ENCODE measurements around the gene CAPN8.

DNA sequence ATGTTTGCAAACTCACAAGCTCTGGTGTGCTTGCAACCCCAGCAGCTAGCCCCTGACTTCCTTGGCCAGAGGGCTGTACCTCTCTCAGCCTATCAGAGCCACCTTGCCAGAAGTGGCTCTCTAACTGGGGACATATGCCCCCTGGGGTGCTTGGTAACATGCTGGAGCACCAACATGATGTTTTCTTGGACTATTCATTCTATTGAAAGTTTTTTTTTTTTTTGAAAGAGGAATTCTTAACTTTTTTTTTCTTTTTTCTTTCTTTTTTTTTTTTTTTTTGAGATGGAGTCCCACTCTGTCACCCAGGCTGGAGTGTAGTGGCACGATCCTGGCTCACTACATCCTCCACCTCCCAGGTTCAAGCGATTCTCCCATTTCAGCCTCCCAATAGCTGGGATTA, 14.7 kb upstream of the CAPN8 start:
- TF ChIP-seq, protein P1, sequence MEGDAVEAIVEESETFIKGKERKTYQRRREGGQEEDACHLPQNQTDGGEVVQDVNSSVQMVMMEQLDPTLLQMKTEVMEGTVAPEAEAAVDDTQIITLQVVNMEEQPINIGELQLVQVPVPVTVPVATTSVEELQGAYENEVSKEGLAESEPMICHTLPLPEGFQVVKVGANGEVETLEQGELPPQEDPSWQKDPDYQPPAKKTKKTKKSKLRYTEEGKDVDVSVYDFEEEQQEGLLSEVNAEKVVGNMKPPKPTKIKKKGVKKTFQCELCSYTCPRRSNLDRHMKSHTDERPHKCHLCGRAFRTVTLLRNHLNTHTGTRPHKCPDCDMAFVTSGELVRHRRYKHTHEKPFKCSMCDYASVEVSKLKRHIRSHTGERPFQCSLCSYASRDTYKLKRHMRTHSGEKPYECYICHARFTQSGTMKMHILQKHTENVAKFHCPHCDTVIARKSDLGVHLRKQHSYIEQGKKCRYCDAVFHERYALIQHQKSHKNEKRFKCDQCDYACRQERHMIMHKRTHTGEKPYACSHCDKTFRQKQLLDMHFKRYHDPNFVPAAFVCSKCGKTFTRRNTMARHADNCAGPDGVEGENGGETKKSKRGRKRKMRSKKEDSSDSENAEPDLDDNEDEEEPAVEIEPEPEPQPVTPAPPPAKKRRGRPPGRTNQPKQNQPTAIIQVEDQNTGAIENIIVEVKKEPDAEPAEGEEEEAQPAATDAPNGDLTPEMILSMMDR (IDR thresholded peaks at IDR 0.05) = no peak
- TF ChIP-seq POLR2A (IDR thresholded peaks at IDR 0.05) = no peak

All from uterus (tissue), 2 donors.